GM12878 (cell line): ENCODE results near the gene TSPAN5.

ENCODE experiments used
- BMI1 ChIP-seq: fragments of 450-650 bp; IDR thresholded peaks from 2 replicates; pipeline ENCODE4 v1.6.1; 2016; ENCODE audit warnings: mild to moderate bottlenecking, moderate library complexity, borderline replicate concordance
- CTCF ChIP-seq, 3 experiments: IDR thresholded peaks in 2 of 3; conservative IDR thresholded peaks in 1 of 3; 2 replicates each; pipeline ENCODE4 v1.5.1; 2011; ENCODE audit warnings: low read depth in 3 of 3, low read length in 3 of 3, mild to moderate bottlenecking in 3 of 3, control low read depth in 2 of 3, moderate library complexity in 2 of 3, inconsistent platforms in 1 of 3, mixed read lengths in 1 of 3; ENCODE audit not compliant: control insufficient read depth in 2 of 3, insufficient read depth in 1 of 3; ENCODE audit errors: extremely low read depth in 1 of 3
- ELK1 ChIP-seq: IDR thresholded peaks from 2 replicates; pipeline ENCODE4 v1.6.1; 2012; ENCODE audit warnings: low read depth, low read length, improper control_type of control experiment
- FOXK2 ChIP-seq: fragments of 450-650 bp; IDR thresholded peaks from 2 replicates; pipeline ENCODE4 v1.6.1; 2017; ENCODE audit warnings: mild to moderate bottlenecking, moderate library complexity
- NBN ChIP-seq: fragments of 450-650 bp; IDR thresholded peaks from 2 replicates; pipeline ENCODE4 v1.6.1; 2016
- NFYB ChIP-seq: IDR thresholded peaks from 2 replicates; pipeline ENCODE4 v1.6.1; 2011; ENCODE audit warnings: low read depth, mild to moderate bottlenecking, low read length, improper control_type of control experiment, moderate library complexity; ENCODE audit not compliant: insufficient read depth
- NR2C2 ChIP-seq: IDR thresholded peaks from 2 replicates; pipeline ENCODE4 v1.6.1; 2011; ENCODE audit warnings: borderline replicate concordance, low read depth; ENCODE audit not compliant: control insufficient read depth, insufficient read length
- POLR2A ChIP-seq: IDR thresholded peaks from 2 replicates; pipeline ENCODE4 v1.6.1; 2011; ENCODE audit warnings: low read depth, mild to moderate bottlenecking, low read length
- POLR2AphosphoS5 ChIP-seq: IDR thresholded peaks from 2 replicates; pipeline ENCODE4 v1.6.1; 2011; ENCODE audit warnings: mild to moderate bottlenecking, low read length, inconsistent platforms
- SMC3 ChIP-seq: IDR thresholded peaks from 2 replicates; pipeline ENCODE4 v1.6.1; 2011; ENCODE audit warnings: low read length, improper control_type of control experiment, borderline replicate concordance
- TBL1XR1 ChIP-seq: IDR thresholded peaks from 2 replicates; pipeline ENCODE4 v1.6.1; 2012; ENCODE audit warnings: low read depth, low read length, improper control_type of control experiment
- ZNF384 ChIP-seq: IDR thresholded peaks from 2 replicates; pipeline ENCODE4 v1.6.1; 2012; ENCODE audit warnings: low read depth, mild to moderate bottlenecking, low read length, improper control_type of control experiment, borderline replicate concordance
- ZZZ3 ChIP-seq: IDR thresholded peaks from 2 replicates; pipeline ENCODE4 v1.6.1; 2011; ENCODE audit warnings: low read depth; ENCODE audit not compliant: control insufficient read depth, insufficient read length

GRCh38 chr4:98447648-98448047 lies 210.8 kb downstream of the TSPAN5 start:
- no peak for TF ChIP-seq ZZZ3
- TF ChIP-seq FOXK2 = no peak
- TF ChIP-seq POLR2AphosphoS5 = no peak
- TF ChIP-seq CTCF (IDR thresholded peaks at IDR 0.05 in 2 of 3, conservative IDR thresholded peaks at IDR 0.05 in 1 of 3; ENCODE audit: control insufficient read depth in 2 of 3, extremely low read depth in 1 of 3, insufficient read depth in 1 of 3, low read depth in 3 of 3, low read length in 3 of 3) = no peak
- TF ChIP-seq SMC3 = no peak
- no peak for TF ChIP-seq NBN
- no peak for TF ChIP-seq ELK1
- no peak for TF ChIP-seq NR2C2
- TF ChIP-seq ZNF384 = no peak
- TF ChIP-seq NFYB = no peak
- TF ChIP-seq POLR2A = no peak
- no peak for TF ChIP-seq BMI1
- TF ChIP-seq TBL1XR1 = no peak
